Measurements from ENCODE around the gene WDR46. TPM values are rescaled to one million over a fixed set of nuclear protein-coding genes. Genes with fewer than 3 reads are reported as not detected.

Gene WDR46
- total and polyA plus RNA-seq, 2 of the 13 experiments (the other 11 are each of a cell fraction or from before 2014, with no cell fraction given): 47.4 to 105 TPM

GRCh38 chr6:33299237-33299944 lies 10.4 kb upstream of the WDR46 start (continued):
- TF ChIP-seq, protein P1, sequence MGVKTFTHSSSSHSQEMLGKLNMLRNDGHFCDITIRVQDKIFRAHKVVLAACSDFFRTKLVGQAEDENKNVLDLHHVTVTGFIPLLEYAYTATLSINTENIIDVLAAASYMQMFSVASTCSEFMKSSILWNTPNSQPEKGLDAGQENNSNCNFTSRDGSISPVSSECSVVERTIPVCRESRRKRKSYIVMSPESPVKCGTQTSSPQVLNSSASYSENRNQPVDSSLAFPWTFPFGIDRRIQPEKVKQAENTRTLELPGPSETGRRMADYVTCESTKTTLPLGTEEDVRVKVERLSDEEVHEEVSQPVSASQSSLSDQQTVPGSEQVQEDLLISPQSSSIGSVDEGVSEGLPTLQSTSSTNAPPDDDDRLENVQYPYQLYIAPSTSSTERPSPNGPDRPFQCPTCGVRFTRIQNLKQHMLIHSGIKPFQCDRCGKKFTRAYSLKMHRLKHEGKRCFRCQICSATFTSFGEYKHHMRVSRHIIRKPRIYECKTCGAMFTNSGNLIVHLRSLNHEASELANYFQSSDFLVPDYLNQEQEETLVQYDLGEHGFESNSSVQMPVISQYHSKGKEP (CRISPR knock-in tag; IDR thresholded peaks at IDR 0.05): no peak
- TF ChIP-seq SNAPC2 (CRISPR knock-in tag; IDR thresholded peaks at IDR 0.05): no peak
- TF ChIP-seq ZNF83 (CRISPR knock-in tag; IDR thresholded peaks at IDR 0.05; ENCODE audit: borderline replicate concordance): no peak
- peak; percentile 96 for TF ChIP-seq ZSCAN9 (CRISPR knock-in tag; IDR thresholded peaks at IDR 0.05; ENCODE audit: borderline replicate concordance)
- TF ChIP-seq ZNF577 (CRISPR knock-in tag; IDR thresholded peaks at IDR 0.05; ENCODE audit: borderline replicate concordance, low read depth): no peak
- TF ChIP-seq, protein P2, sequence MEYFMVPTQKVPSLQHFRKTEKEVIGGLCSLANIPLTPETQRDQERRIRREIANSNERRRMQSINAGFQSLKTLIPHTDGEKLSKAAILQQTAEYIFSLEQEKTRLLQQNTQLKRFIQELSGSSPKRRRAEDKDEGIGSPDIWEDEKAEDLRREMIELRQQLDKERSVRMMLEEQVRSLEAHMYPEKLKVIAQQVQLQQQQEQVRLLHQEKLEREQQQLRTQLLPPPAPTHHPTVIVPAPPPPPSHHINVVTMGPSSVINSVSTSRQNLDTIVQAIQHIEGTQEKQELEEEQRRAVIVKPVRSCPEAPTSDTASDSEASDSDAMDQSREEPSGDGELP (IDR thresholded peaks at IDR 0.05; ENCODE audit: borderline replicate concordance, low read depth): no peak
- no peak for TF ChIP-seq TCF12 (IDR thresholded peaks at IDR 0.05)
- peak; percentile 97; the same call in 1 of the 2 replicates for TF ChIP-seq TCF12 (CRISPR knock-in tag; IDR thresholded peaks at IDR 0.05)
- TF ChIP-seq, protein P3, sequence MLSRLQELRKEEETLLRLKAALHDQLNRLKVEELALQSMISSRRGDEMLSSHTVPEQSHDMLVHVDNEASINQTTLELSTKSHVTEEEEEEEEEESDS (CRISPR knock-in tag; IDR thresholded peaks at IDR 0.05; ENCODE audit: borderline replicate concordance): no peak
- TF ChIP-seq HHEX (CRISPR knock-in tag; IDR thresholded peaks at IDR 0.05): no peak
- peak; percentile 83; the same call in 1 of the 2 replicates for TF ChIP-seq ZNF567 (CRISPR knock-in tag; IDR thresholded peaks at IDR 0.05; ENCODE audit: borderline replicate concordance)
- no peak; the same call in 1 of the 2 replicates for TF ChIP-seq KLF6 (CRISPR knock-in tag; IDR thresholded peaks at IDR 0.05)
- peak; percentile 59; the same call in 1 of the 2 replicates for TF ChIP-seq IRX3 (CRISPR knock-in tag; IDR thresholded peaks at IDR 0.05; ENCODE audit: borderline replicate concordance, low read depth)
- TF ChIP-seq ZNF263 (CRISPR knock-in tag; IDR thresholded peaks at IDR 0.05): peak; percentile 73
- TF ChIP-seq PHF20 (CRISPR knock-in tag; IDR thresholded peaks at IDR 0.05): peak; percentile 70
- TF ChIP-seq, protein P4, sequence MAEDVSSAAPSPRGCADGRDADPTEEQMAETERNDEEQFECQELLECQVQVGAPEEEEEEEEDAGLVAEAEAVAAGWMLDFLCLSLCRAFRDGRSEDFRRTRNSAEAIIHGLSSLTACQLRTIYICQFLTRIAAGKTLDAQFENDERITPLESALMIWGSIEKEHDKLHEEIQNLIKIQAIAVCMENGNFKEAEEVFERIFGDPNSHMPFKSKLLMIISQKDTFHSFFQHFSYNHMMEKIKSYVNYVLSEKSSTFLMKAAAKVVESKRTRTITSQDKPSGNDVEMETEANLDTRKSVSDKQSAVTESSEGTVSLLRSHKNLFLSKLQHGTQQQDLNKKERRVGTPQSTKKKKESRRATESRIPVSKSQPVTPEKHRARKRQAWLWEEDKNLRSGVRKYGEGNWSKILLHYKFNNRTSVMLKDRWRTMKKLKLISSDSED (CRISPR knock-in tag; IDR thresholded peaks at IDR 0.05): no peak
- peak; percentile 16 for TF ChIP-seq PHF5A (CRISPR knock-in tag; IDR thresholded peaks at IDR 0.05; ENCODE audit: low read depth, unreplicated experiment)
- no peak for TF ChIP-seq KDM4B (CRISPR knock-in tag; IDR thresholded peaks at IDR 0.05)
- TF ChIP-seq NCOA2 (CRISPR knock-in tag; IDR thresholded peaks at IDR 0.05): peak; percentile 45; the same call in 1 of the 2 replicates
- TF ChIP-seq ATM (IDR thresholded peaks at IDR 0.05; ENCODE audit: borderline replicate concordance): no peak
- TF ChIP-seq, protein P5, sequence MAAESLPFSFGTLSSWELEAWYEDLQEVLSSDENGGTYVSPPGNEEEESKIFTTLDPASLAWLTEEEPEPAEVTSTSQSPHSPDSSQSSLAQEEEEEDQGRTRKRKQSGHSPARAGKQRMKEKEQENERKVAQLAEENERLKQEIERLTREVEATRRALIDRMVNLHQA (CRISPR knock-in tag; IDR thresholded peaks at IDR 0.05): peak; percentile 53; the same call in 1 of the 2 replicates
- peak; percentile 76; the same call in 1 of the 2 replicates for TF ChIP-seq TSC22D2 (CRISPR knock-in tag; IDR thresholded peaks at IDR 0.05; ENCODE audit: borderline replicate concordance)
- peak; percentile 32 for TF ChIP-seq TEAD3 (CRISPR knock-in tag; optimal IDR thresholded peaks at IDR 0.05; ENCODE audit: borderline replicate concordance)
- TF ChIP-seq, protein P6, sequence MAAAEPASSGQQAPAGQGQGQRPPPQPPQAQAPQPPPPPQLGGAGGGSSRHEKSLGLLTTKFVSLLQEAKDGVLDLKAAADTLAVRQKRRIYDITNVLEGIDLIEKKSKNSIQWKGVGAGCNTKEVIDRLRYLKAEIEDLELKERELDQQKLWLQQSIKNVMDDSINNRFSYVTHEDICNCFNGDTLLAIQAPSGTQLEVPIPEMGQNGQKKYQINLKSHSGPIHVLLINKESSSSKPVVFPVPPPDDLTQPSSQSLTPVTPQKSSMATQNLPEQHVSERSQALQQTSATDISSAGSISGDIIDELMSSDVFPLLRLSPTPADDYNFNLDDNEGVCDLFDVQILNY (CRISPR knock-in tag; conservative IDR thresholded peaks at IDR 0.05): peak; percentile 60
- peak; percentile 96 for TF ChIP-seq KDM5B (CRISPR knock-in tag; IDR thresholded peaks at IDR 0.05; ENCODE audit: borderline replicate concordance)
- peak; percentile 75 for TF ChIP-seq ZSCAN31 (CRISPR knock-in tag; IDR thresholded peaks at IDR 0.05; ENCODE audit: low read depth)
- peak; percentile 98 for TF ChIP-seq U2AF1 (optimal IDR thresholded peaks at IDR 0.05; ENCODE audit: low read depth, low read length)
